ENCODE results near the gene SLC25A5.
A peak's percentile ranks its signal among the peaks of the same experiment; 100 is the strongest.

The SLC25A5 gene

GRCh38 chrX:119512146-119512800 lies 44.0 kb downstream of the SLC25A5 start:
- no peak overlapping the region for H3K4me3 Mint-ChIP-seq
- H3K36me3 Mint-ChIP-seq = no peaks in the 10 kb centered on the region
- no peaks in the 10 kb centered on the region for H3K9me3 Mint-ChIP-seq
- ATAC-seq = peak; percentile 61
- no peak overlapping the region for H3K27ac Mint-ChIP-seq
- H3K4me1 Mint-ChIP-seq = peaks cover 6% of the 10 kb centered on the region
- no peak for DNase-seq (ENCODE audit: low spot score in 2 of 2)

GRCh38 chrX:119516157-119516702 lies 48.0 kb downstream of the SLC25A5 start:
- no peaks in the 10 kb centered on the region for H3K9me3 Mint-ChIP-seq
- no peak overlapping the region for H3K4me3 Mint-ChIP-seq
- peaks cover 6% of the 10 kb centered on the region for H3K4me1 Mint-ChIP-seq

GRCh38 chrX:119518371-119518770 lies 50.1 kb downstream of the SLC25A5 start:
- no peaks in the 10 kb centered on the region for H3K9me3 Mint-ChIP-seq
- H3K36me3 Mint-ChIP-seq = no peaks in the 10 kb centered on the region
- no peak for ATAC-seq
- no peak overlapping the region for H3K4me3 Mint-ChIP-seq
- peaks cover 6% of the 10 kb centered on the region for H3K4me1 Mint-ChIP-seq
- DNase-seq (ENCODE audit: low spot score in 2 of 2) = no peak
- H3K27ac Mint-ChIP-seq = no peak overlapping the region

More at GRCh38 chrX:119516157-119516702, 48.0 kb downstream of the SLC25A5 start:
- peak overlapping the region; percentile 21 for H3K27ac Mint-ChIP-seq
- DNase-seq (ENCODE audit: low spot score in 2 of 2) = peak; percentile 20 to 52
- H3K36me3 Mint-ChIP-seq = no peaks in the 10 kb centered on the region
- peak; percentile 82 for ATAC-seq

All from stimulated activated effector memory CD8-positive, alpha-beta T cell treated with anti-CD3 and anti-CD28 coated beads, Interleukin-12 subunit alpha, Interleukin-12 subunit beta, amount 100 ng/mL, for 72 hours (primary cell).